Measurements from ENCODE around the gene PKNOX2.

DNA sequence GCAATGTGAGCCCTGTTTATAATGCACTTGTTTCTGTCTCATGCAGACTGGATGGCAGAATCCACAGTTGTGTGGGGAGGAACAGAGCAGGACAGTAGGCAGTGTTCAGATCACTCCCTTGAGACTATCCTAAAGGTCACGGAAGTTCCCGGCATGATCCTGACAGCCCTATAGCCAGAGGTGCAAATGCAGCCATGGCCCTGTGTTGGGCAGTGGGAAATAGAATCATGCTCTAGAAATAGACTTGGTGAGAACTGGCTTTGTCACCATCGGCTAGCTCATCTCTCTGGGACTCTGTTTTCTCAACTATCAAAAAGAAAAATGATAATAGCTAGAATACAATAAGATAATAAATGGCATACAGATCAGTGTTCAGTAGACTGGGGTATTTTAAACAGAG lies 208.4 kb downstream of the PKNOX2 start:
- TF ChIP-seq POLR2A (IDR thresholded peaks at IDR 0.05; ENCODE audit: low read length) (no peak), GATA1 (IDR thresholded peaks at IDR 0.05; ENCODE audit: low read depth, low read length) (no peak)
